Hindlimb muscle (tissue), 1 donor: ENCODE data around the gene TMEM209. TPM values are rescaled to one million over a fixed set of nuclear protein-coding genes. Genes with fewer than 3 reads are reported as not detected.
A peak's percentile ranks its signal among the peaks of the same experiment; 100 is the strongest.
"Not testable (repeated sequence)": the region's sequence is repeated elsewhere in the genome, so short reads cannot be mapped to it uniquely, and the experiment has no call there.

Source experiments
- DNase-seq: peaks from one replicate; pipeline ENCODE4 v3.0.0-alpha.2; 2013
- polyA plus RNA-seq: library from polyadenylated mRNA; unstranded; fragments of 120-200 nt; gene quantifications from one replicate; pipeline ENCODE4 v1.2.1, GENCODE V29; 2013; ENCODE audit not compliant: insufficient read length

Gene TMEM209
- polyA plus RNA-seq, 1 donor, result 11.3 TPM

DNA sequence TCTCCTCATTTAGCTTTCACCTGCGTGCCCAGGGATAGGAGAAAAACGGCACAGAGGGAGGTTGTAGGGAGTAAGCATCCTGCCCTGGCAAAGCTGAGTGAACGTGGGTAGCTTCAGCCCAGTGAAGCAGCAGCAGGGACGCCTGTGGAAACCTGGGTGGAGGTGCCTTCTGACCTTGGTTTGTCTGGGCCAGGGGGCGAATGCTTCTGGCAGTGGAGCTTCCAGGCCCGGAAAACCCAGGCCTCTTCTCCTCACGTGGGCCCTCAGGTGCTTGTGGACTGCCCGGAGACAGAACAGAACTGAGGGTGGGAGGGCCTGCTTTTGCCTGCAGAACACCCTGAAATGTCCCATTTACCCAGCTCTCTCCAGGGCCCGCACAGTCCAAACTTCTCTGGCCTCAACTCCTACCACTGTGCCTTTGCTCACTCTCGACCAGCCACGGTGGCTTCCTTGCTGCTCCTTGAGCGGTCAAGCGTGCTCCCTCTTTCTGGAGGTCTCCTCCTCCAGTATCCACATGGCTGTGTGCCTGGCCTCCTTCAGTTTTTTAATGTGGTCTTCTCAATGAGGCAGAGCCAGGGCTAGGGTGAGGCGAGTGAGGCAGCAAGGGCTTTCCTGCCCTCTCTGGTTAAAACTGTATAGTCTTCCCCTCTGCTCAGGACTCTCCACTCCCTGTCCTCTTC lies 62.4 kb downstream of the TMEM209 start:
- no peak for DNase-seq

DNA sequence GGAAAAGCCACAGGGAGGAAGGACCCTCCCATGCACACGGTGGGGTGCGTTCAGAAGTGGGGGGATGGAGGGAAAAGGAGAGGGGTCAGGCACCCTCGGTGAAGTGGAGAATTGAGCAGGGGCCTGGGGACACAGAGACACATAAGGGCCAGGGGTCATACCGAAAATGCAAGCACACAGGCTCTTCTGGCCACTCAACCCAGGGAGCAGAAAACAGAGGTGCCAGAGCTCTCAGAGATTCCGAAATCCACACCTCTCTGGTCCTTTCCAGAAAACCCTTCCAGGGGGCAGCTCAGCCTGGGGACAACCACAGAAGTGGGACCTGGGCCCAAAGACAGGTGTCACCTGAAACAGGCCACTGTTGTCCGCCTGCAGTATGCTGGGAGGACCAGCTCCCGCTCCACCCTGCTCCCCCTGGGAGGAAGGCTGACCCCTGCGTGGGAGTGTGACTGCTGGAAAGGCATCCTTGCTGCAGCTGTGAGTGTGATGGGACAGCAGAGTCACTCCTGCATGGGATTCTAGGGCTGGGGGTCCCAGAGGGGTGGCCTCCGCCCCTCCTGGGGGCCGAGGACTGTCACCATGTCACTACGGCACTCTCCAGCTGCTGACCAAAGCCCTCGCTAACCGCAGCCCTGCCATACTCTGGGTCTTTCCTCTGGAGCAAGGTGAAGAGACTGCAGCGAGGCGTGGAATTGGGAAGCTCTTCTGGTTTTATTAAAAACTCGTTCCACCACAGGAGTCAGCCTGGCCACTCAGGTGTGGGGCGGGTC lies 63.1 kb downstream of the TMEM209 start:
- no peak for DNase-seq

DNA sequence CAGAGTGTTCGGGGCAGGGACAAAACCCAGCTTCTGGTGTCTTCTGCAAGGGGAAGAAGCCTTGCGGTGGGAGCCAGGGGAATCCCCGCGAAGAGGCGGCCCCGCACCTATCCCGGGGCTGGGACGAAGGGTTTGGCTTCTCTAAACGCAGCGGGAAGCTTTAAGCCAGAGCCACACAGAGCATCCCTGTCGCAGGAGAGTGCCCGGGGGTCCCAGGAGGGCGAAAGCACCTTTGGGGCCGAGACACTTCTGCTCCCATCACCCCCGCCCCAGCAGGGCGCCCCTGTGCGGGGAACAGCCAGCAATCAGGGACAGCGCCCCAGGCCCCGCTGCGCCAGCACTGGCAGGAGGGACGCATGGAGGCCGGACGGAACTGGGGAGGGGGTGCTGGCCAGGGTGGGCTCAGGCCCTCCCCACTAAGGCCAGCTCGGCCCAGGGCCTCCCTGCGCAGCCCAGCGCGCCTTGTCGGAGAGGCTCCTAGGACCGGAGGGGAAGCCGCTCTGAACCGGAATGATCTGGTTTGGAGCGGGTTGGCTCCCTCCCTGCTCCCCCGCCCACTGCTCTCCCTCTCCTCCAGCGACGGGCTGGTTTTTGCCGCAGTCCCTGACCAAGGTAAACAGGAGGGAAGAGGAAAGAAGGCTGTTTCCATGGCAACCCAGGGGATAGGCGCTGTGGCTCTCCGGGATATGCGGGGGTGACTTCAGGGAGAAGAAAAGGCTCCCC lies 63.9 kb downstream of the TMEM209 start:
- DNase-seq, result peak; percentile 92

DNA sequence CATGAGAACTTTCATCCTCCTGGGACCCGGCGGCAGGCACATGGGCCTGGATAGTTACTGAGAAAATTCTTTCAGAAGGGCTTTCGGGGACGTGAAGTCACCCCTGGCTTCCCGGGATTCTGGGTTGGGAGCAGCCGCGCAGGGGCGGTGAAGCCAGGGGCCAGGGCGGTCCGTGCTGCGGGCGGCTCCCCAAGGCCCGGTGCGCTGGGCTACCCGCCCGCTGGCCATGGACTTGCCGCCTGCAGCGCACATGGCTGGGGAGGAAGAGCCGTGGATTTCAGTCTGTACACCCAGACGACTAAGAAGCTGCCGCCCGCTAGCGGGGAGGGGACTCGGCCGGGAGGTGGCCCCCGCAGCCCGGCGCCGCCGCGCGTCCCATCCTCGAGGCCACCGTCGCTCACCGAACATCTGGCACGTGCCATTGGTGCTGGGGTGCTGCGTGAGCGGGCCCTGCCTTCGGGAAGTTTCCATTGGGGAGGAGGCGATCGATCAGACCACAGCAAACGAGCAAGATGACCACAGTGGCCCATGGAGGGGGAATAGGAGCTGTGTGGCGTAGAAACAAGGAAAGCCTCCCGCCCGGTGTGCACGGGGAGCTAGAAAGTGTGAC lies 64.5 kb downstream of the TMEM209 start:
- DNase-seq, result no peak

DNA sequence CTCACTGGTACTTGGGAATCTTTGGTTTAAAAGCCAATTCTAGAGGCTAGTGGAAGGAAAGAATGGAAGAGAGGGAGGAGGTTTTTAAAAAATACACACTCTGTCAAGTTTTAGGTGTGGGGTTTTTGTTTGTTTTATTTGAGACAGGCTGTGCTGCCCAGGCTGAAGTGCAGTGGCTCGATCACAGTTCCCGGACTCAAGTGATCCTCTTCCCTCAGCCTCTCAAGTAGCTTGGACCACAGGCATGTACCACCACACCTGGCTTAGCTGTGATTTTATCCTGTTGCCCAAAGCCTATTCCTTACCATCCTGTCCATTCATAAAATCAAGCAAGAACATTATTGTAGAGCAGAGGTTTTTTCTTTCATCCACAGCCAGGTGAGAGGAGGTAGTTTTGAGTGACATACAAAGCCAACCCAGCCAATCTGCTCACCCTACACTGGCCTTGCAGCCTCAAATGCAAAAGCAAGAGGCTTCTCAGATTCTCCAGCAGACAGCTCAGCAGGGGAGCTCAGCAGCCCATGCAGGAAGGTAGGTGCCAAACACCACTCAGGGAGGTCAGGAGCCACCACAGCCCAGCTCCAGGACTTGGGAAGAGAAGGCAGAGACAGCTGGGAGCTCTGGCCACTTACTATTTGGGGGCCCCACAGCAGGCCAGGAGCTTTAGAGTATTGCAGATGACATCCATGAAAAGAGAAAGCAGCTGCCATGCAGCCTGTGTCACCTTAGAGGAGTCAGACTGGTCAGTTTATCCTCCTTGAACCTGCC lies 65.8 kb downstream of the TMEM209 start:
- DNase-seq, result no peak

DNA sequence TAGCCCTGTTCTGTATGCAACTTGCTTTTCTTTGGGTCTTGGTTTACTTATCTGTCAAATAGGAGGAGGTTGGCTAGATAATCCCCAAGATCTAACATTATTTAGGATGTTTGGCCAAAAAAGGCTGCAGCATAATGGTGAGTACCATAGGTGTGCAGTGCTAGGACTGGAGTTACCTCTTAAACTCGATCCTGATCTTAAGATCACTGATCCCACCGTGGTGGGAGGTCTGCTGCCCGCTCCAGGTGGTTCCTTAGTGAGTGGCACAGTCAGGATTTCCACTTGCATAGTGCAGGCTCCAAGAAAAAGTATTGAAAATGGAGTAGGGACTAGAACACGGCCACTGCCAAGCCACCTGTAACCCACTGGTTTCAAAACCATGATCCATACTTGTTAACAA lies 68.0 kb downstream of the TMEM209 start:
- DNase-seq, result no peak

DNA sequence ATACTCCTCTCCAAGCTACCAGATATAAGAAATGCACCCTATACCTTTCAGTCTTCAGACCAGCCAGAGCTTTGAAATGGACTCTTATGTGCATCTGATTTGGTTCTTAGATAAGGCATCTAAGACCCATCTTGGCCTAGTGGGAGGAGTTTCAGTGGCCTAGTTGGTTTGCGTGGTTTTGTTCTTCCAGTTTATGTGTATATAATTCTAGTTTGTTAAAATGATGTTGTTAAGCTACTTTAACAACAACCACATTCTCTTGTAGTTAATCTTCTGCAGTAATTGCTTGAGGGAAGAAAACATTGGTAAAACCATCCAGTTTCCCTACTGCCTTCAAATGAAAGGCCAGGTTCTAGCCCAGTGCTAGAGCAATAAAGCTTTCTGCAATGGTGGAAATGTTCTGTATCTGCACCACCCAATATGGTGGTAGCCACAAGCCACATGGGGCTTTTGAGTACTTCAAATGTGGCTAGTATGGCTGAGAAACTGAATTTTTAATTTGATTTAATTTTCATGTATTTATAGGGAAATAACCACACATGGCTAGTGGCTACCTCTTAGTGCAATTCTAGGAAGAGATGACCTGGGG lies 68.5 kb downstream of the TMEM209 start:
- DNase-seq, result no peak

DNA sequence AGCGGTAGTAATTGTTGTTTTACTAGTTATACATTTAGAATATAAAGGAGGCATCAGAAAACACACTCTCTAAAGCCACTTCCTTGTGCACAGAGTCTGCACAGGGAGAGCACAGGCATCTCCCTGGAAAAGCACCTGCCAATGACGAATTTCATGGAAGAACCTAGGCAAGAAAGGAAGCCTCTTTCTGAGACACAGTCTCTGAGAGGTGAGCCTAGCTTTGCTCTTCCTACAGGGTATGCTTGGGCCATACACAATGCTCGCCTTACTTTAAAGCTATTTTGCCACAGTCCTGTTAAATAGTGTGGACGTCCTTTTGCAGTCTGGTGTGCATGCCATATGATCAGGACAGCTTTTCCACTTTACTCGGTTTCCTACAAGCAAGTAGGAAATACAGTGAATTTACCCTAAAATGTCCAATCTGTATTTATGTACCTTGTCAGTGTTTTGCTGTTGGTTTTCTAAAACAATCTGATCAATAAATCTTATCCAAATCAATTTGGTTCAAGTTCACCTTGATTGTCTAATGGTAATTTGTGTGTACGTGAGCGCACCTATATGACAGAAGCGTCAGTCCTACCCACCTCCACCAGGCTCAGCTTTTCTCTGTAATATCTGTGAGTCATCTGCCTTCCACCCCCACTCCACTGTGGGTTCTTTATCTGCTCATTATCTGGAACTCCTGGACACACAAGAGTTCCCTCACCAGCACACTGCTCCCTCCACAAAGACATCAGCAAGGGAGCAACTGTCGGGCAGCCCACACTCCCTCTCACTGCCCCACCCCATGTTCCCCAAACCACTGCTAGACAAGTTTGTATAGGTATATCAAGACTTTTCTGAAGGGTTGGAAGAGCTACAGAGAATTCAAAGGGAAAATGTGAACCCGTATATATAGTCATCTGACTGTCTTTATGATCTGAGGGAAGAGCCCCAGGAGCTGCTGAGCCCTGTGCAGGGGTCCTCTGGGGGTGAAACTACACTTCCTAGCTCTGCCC lies 69.7 kb downstream of the TMEM209 start:
- DNase-seq, result no peak

DNA sequence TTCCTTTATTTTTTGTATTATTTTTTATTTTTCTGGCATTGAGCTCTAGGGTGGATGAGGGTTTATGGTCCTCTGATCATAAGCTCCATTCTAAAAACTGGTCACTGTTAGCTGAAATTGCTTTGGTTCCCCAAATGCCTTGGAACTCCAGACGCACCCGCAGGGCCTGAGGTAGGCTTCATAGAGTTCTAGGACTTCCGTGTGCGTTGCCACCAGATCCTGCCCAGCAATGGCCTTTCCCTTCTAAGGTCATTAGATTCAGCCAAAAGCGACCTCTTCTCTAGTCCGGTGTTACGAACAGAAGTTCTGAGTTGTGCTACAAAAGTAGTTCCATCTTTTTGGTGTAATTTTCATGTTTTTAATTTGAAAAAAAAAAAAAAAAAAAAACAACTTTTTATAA lies 70.5 kb downstream of the TMEM209 start:
- no peak for DNase-seq

DNA sequence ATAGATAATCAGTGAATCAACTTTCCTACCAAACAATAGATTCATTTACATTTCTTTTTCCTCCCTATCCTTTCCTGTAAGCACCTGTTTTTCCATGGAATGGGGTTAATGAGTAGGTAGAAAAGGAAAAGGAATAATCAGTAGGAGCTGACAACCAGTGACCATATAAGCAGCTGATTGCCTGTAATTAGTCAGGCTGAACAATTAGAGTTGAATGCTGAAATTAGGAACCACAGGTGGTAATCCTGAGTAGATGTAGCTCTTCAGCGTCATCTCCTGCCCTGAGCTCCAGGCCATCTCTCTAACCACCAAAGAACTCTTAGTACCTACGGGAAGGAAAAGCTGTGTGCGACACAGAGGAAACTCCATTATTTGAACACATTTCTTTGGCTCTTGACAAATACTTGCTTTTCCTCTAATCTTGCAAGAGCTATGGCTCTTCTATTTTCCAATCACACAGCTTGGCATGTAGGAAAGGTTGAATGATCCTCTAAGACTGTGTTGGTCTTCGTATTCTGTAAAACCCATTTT lies 71.0 kb downstream of the TMEM209 start:
- DNase-seq, result no peak

DNA sequence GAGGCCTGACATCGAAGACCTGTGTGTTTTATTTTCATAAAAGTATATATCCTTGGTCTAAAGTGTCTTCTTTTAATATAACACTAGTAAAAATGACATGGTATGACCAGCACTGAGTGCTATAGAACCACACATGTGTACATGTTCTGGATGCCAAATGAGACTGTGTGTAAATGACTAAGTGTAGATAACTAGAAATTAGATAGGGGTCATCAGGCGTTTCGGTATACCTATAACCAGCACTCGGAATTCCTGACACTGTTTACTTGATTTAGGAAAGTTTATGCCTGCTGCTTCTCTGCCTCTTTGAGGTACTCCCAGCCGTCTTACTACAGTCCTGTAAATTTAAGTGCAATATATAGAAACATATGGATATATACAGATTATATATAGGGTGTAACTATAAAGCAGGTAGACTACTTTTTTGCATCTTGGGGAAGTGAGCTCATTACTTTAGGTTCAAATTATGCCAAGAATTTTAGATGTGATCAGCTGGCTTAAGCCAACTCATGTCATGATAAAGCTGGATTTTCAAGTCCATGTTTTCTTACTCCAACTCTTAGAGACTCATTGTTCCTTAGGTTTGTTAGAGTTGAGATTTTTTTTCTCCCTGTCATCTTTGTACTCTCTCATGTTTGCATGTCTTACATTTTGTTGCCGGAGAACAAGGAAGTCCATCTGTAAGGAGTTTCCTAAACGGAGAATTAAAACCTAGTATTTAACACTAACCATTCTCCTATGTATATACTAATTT lies 72.0 kb downstream of the TMEM209 start:
- DNase-seq, result no peak

DNA sequence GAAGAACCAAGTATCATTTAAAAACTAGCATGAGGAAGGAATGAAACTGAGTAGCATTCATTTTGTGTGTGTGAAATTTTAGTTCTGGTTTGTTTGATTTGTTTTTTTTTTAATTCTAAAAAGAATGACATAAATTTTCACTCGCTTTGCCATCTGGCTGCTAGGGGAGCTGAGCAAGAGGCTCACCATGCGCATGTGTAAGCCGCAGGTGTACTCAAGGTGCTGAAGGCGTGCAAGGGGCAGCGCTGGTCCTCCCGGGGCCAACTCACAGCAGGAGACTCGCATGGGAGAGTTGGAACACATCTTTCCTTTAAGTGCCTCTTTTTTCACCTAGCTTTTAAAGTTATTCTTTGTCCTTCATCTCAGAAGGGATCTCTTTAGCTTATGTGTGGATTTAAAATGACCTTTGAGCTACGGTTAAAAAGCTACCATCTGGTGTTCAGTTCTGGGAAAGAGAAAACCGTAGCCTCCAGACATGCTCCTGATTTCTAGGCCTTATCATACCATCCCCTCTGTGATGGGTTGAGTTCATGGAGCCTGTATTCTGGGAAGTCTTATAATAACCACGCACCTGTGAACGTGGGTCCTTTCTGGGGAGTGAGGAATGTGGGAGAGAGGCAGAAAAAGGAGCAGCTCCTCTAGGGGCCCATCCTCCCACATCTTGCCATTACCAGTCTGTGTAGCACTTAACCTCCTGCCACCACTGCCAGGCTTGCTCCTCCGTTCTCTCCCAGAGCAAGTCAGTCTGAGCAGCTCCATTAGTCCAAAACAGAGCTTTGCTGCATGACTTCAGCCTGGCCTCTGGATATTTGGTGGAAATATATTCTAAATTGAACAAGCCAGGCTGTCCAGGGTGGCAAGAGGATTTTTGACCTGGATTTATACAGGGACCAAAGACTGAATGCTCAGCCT lies 73.0 kb downstream of the TMEM209 start:
- DNase-seq, result no peak

DNA sequence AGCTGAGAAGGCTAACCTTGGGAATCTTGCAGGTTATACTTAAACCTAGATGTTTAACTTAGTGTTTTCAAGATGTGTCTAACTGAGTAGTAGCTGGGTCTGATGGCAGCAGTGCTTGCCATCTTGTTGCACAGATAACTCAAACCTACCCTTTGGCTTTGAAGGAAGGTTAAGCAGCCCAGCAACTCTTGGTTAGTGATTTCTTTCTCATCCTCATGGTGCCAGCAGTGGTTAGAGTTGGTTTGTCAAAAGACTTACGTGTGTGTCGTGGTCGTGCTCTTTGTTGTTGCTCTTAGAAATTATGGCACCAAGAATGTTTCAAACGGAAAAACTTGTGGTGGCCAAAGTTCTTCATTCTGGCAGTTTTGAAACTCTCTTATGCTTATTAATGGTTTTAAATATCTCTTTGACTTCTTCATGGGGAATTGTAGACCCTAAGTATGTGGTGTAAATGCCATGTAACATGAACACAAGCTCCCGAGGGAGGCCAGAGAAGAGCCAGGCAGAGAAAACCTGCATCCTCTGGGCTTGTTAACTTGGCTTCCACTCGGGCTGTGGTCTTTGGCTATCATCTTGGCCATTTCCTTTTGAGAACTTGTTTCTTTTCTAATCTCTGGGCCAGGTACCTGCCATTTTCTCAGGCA lies 73.9 kb downstream of the TMEM209 start:
- no peak for DNase-seq

DNA sequence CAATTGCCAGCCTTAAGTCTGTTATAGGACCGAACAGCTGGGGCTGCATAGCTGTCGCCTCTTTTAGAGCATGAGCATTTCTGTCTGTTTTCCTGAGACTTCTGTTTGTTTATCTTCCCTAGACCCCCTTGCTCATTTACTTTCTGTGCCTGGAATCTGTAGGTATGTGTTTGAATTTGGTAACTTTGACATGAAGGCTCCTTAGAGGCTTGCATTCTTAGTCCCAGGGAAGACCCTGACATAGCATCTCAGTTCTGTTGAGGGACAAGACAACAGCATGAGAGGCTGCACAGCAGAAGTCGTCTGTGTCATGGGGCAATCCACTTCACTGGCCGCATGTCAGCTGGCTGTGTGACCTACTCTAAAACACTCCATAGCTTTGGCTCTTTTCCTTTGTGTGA lies 76.2 kb downstream of the TMEM209 start:
- no peak for DNase-seq

DNA sequence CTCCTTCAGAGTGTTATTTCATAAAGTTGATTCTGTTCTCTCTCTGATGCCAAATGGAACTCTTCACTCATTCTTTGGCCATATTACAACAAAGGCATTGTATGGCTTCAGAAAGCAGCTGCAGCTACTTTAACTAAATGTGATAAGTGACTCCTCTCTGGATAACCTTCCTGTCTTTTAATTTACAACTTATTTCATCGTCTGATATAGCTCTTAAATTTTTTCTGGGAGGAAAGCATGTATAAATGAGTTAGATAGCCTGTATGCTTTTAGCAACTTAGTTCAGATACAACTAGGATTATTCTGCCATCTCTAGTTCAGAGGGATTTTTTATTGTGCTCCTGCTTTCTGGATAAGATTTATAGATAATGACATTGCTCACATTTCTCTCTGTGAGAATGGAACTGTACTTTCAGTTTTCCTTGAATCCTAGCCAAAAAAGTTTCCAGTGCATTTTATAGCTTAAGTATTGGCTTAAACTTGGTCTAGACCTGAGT lies 77.3 kb downstream of the TMEM209 start:
- peak; percentile 66 for DNase-seq

DNA sequence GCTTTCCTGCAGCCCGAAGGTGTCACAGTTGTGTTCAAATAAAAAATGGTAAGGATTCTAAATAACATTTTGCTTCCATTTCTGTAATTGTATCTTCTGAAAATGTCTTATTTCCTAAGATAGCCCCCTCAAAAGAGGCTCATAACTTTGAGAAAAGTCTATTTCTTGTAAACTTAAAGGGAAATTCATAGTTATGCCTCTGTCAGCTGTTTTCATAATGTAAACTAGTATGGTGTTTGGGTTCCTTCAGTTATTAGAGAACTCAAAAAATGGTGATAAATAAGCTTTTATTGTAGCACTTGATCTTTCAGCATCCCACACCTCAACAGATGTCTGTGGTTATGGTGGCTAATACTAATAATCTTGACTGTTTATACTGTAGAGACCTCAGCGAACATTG lies 77.8 kb downstream of the TMEM209 start:
- DNase-seq, result no peak

DNA sequence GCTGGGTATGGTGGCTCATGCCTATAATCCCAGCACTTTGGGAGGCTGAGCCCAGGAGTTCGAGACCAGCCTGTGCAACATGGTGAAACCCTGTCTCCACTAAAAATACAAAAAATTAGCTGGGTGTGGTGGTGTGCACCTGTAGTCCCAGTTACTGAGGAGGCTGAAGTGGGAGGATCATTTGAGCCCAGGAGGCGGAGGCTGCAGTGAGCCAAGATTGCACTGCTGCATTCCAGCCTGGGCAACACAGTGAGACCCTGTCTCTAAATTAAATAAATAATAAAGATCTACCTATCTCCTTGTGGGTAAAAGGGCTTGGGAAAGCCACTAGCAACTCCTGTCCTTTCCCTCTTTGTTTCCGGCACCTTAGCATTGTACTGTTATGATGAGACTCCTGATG lies 78.4 kb downstream of the TMEM209 start:
- not testable (repeated sequence) for DNase-seq

DNA sequence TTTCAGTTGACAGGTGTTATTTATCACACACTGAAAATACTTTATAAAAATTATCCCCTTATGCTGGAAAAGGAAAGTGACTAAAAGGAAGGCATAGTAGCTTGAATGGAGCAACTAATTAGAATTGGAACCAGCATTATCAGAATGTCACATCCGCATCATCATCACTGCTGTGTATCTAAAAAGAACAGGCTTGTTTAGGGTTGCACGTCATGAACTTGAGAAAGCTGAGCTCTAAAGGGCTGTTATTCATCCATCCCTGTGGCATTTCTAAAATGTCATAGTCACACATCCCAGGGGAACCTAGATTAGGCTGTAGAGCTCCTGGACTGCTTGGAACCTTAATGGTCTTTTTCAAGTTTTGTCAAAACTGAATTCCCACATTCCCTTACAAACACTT lies 80.5 kb downstream of the TMEM209 start:
- DNase-seq, result no peak
